ENCODE results near the gene NRP2. TPM values are rescaled to one million over a fixed set of nuclear protein-coding genes. Genes with fewer than 3 reads are reported as not detected.
A peak's percentile ranks its signal among the peaks of the same experiment; 100 is the strongest.

The NRP2 gene
- total RNA-seq, 2 experiments from 2014 or later: 0.35 to 2.6 TPM

GRCh38 chr2:205705511-205706349 is 23.4 kb downstream of the NRP2 start:
- intact Hi-C loops (cut with micrococcal nuclease; ENCODE audit: unreplicated experiment): loop anchor here (10.0 kb wide), 1 partner anchor 379 kb away; the partner anchor contains the start of gene INO80D

GRCh38 chr2:205706769-205707381 is 24.6 kb downstream of the NRP2 start:
- no peaks in the 10 kb centered on the region for H3K36me3 ChIP-seq (ENCODE audit: insufficient read depth, low read length)
- no peaks in the 10 kb centered on the region for H3K79me2 ChIP-seq (ENCODE audit: insufficient read depth, low read depth, low read length)
- peak overlapping the region; percentile 81 for H3K4me2 ChIP-seq (ENCODE audit: low read length)
- peaks cover 37% of the 10 kb centered on the region for H3K4me1 ChIP-seq (ENCODE audit: insufficient read depth, low read length, poor library complexity, severe bottlenecking)
- H3K27ac ChIP-seq (ENCODE audit: low read depth, low read length, poor library complexity, severe bottlenecking): peak overlapping the region; percentile 80
- H4K20me1 ChIP-seq (ENCODE audit: insufficient read depth, low read length): no peaks in the 10 kb centered on the region
- H3K9me2 ChIP-seq (ENCODE audit: insufficient read depth, low read length): no peaks in the 10 kb centered on the region
- DNase-seq (ENCODE audit: low spot score): peak; percentile 88
- H2AFZ ChIP-seq (ENCODE audit: low read length): peak overlapping the region; percentile 77; the same call in 1 of the 2 replicates
- POLR2A ChIA-PET: interaction anchor here (0.5 to 2.2 kb wide), 12 partner anchors 9 to 567 kb away, joined by 3 to 8 read pairs (median 4); partner anchors contain the start of genes NRP2 and ZDBF2
- H3K9me3 ChIP-seq (ENCODE audit: low read length): no peaks in the 10 kb centered on the region
- CTCF ChIA-PET (ENCODE audit: unreplicated experiment): interaction anchor here (1.2 kb wide), 1 partner anchor 34 kb away, joined by 3 read pairs; no protein-coding TSS in a partner anchor
- no peak for TF ChIP-seq EZH2phosphoT487 (IDR thresholded peaks at IDR 0.05; ENCODE audit: borderline replicate concordance, low read depth, low read length)
- peak overlapping the region; percentile 41 for H3K4me3 ChIP-seq (ENCODE audit: low read depth, low read length, poor library complexity, severe bottlenecking)
- BruUV-seq (replicated peaks): no TSS peak
- intact Hi-C loops (cut with micrococcal nuclease; ENCODE audit: unreplicated experiment): loop anchor here (1.0 to 10.0 kb wide), 2 partner anchors 25 to 378 kb away; partner anchors contain the start of genes INO80D and NRP2

More at GRCh38 chr2:205705511-205706349, 23.4 kb downstream of the NRP2 start:
- no peaks in the 10 kb centered on the region for H3K9me3 ChIP-seq (ENCODE audit: low read length)
- ChIA-PET POLR2A (interaction anchor here (0.6 to 2.2 kb wide), 9 partner anchors 10 to 568 kb away, joined by 3 to 8 read pairs (median 5); partner anchors contain the start of genes NRP2 and ZDBF2), CTCF (ENCODE audit: unreplicated experiment) (interaction anchor here (1.2 kb wide), 1 partner anchor 36 kb away, joined by 3 read pairs; no protein-coding TSS in a partner anchor)
- no peaks in the 10 kb centered on the region for H3K36me3 ChIP-seq (ENCODE audit: insufficient read depth, low read length)
- BruUV-seq (replicated peaks): no TSS peak
- no peaks in the 10 kb centered on the region for H3K79me2 ChIP-seq (ENCODE audit: insufficient read depth, low read depth, low read length)
- H3K4me3 ChIP-seq (ENCODE audit: low read depth, low read length, poor library complexity, severe bottlenecking): no peak overlapping the region
- H4K20me1 ChIP-seq (ENCODE audit: insufficient read depth, low read length): no peaks in the 10 kb centered on the region
- TF ChIP-seq EZH2phosphoT487 (IDR thresholded peaks at IDR 0.05; ENCODE audit: borderline replicate concordance, low read depth, low read length): no peak
- TF ChIP-seq CTCF (conservative IDR thresholded peaks at IDR 0.05; ENCODE audit: low read length): no peak
- peak overlapping the region; percentile 80 for H3K27ac ChIP-seq (ENCODE audit: low read depth, low read length, poor library complexity, severe bottlenecking)
- no peak overlapping the region for H2AFZ ChIP-seq (ENCODE audit: low read length)
- H3K4me1 ChIP-seq (ENCODE audit: insufficient read depth, low read length, poor library complexity, severe bottlenecking): peaks cover 42% of the 10 kb centered on the region
- H3K9me2 ChIP-seq (ENCODE audit: insufficient read depth, low read length): no peaks in the 10 kb centered on the region
- peak overlapping the region; percentile 81 for H3K4me2 ChIP-seq (ENCODE audit: low read length)
- DNase-seq (ENCODE audit: low spot score): no peak

- no peak overlapping the region for H3K4me3 ChIP-seq (ENCODE audit: low read depth, low read length, poor library complexity, severe bottlenecking)
- no peaks in the 10 kb centered on the region for H3K79me2 ChIP-seq (ENCODE audit: insufficient read depth, low read depth, low read length)
- 0 out of 2 replicates have a peak overlapping the region, but pooled peaks have one; percentile 77 for H2AFZ ChIP-seq (ENCODE audit: low read length)
- H3K4me2 ChIP-seq (ENCODE audit: low read length): no peak overlapping the region
- TF ChIP-seq CTCF (conservative IDR thresholded peaks at IDR 0.05; ENCODE audit: low read length): no peak
- TF ChIP-seq EZH2phosphoT487 (IDR thresholded peaks at IDR 0.05; ENCODE audit: borderline replicate concordance, low read depth, low read length): no peak
- BruUV-seq (replicated peaks): no TSS peak
- no peak for DNase-seq (ENCODE audit: low spot score)
- POLR2A ChIA-PET: interaction anchor here (0.6 kb wide), 1 partner anchor 11 kb away, joined by 3 read pairs; no protein-coding TSS in a partner anchor
- intact Hi-C loops (cut with micrococcal nuclease; ENCODE audit: unreplicated experiment): loop anchor here (10.0 kb wide), 1 partner anchor 377 kb away; the partner anchor contains the start of gene INO80D
- H3K27ac ChIP-seq (ENCODE audit: low read depth, low read length, poor library complexity, severe bottlenecking): no peak overlapping the region
- H3K9me2 ChIP-seq (ENCODE audit: insufficient read depth, low read length): no peaks in the 10 kb centered on the region
- no peaks in the 10 kb centered on the region for H3K36me3 ChIP-seq (ENCODE audit: insufficient read depth, low read length)
- H3K4me1 ChIP-seq (ENCODE audit: insufficient read depth, low read length, poor library complexity, severe bottlenecking): peaks cover 37% of the 10 kb centered on the region
- CTCF ChIA-PET (ENCODE audit: unreplicated experiment): no interaction called here
- H4K20me1 ChIP-seq (ENCODE audit: insufficient read depth, low read length): no peaks in the 10 kb centered on the region
- H3K9me3 ChIP-seq (ENCODE audit: low read length): no peaks in the 10 kb centered on the region
Measured at GRCh38 chr2:205708231-205708631, 25.9 kb downstream of the NRP2 start.
